ENCODE measurements around the gene NHSL1.

The NHSL1 gene

DNA sequence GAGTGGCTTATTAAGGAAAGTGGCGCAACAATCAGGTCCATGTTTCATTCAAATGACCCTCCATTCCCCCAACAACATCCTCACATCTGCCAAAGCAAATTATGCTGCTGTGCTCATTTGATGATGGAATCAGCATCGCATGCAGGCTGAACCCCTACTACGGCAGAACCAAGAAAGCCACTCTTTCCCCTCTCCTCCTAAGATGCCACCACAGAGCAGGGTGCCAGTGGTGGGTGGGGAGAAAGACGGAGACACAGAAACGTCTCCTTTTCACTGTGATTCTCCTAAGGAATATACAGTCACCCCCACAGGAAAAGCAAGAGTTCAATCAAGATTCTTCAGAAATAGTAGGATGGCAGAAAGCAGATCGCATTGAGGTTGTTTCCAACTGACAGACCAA lies 78.2 kb downstream of the NHSL1 start:
- no peaks in the 10 kb centered on the region for H3K4me1 ChIP-seq (ENCODE audit: low read length)
- H3K79me2 ChIP-seq (ENCODE audit: low read length), result no peaks in the 10 kb centered on the region
- no peaks in the 10 kb centered on the region for H3F3A ChIP-seq (ENCODE audit: insufficient read depth, low read length)
- H3K27ac ChIP-seq (ENCODE audit: low read length), result no peak overlapping the region
- H3K36me3 ChIP-seq (replicated peaks; ENCODE audit: insufficient read depth, low read length), result no peaks in the 10 kb centered on the region
- H4K20me1 ChIP-seq (ENCODE audit: insufficient read depth, low read length), result no peaks in the 10 kb centered on the region
- no peak overlapping the region for H3K4me2 ChIP-seq (ENCODE audit: low read depth, low read length)
- no peaks in the 10 kb centered on the region for H3K9me2 ChIP-seq (replicated peaks; ENCODE audit: insufficient read depth, low read length)
- no peak for TF ChIP-seq EZH2 (optimal IDR thresholded peaks at IDR 0.05; ENCODE audit: low read depth, low read length)
- TF ChIP-seq, protein P1, sequence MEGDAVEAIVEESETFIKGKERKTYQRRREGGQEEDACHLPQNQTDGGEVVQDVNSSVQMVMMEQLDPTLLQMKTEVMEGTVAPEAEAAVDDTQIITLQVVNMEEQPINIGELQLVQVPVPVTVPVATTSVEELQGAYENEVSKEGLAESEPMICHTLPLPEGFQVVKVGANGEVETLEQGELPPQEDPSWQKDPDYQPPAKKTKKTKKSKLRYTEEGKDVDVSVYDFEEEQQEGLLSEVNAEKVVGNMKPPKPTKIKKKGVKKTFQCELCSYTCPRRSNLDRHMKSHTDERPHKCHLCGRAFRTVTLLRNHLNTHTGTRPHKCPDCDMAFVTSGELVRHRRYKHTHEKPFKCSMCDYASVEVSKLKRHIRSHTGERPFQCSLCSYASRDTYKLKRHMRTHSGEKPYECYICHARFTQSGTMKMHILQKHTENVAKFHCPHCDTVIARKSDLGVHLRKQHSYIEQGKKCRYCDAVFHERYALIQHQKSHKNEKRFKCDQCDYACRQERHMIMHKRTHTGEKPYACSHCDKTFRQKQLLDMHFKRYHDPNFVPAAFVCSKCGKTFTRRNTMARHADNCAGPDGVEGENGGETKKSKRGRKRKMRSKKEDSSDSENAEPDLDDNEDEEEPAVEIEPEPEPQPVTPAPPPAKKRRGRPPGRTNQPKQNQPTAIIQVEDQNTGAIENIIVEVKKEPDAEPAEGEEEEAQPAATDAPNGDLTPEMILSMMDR (IDR thresholded peaks at IDR 0.05; ENCODE audit: low read length), result no peak
- no peak for TF ChIP-seq EZH2phosphoT487 (IDR thresholded peaks at IDR 0.05; ENCODE audit: low read length)
- no peaks in the 10 kb centered on the region for H3K9me3 ChIP-seq (replicated peaks; ENCODE audit: insufficient read depth, low read length)
- no peak overlapping the region for H3K9ac ChIP-seq (ENCODE audit: low read length)
- no peaks in the 10 kb centered on the region for H3K27me3 ChIP-seq (replicated peaks; ENCODE audit: insufficient read depth, low read length)
- H2AFZ ChIP-seq (ENCODE audit: low read length), result no peak overlapping the region
- no peak for DNase-seq
- no peak overlapping the region for H3K4me3 ChIP-seq (ENCODE audit: low read length)

DNA sequence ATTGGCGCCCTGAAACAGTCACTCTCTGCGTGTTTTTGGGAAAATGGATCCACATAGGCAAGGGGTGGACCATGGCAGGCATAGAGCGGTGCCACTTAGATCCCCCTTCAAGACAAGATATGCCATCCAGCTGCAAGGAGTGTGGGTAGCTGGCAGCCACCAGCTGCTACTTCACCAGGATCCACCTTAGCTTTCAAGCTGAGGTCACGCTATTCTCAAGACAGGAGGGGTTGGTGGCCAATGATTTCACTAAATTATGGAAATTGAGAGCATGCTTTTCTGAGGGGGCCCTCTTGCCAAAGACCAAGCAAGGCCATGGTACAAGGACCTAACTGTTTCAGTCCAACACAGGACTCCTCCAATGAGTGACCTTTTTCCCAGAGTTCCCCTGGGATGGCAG lies 78.9 kb downstream of the NHSL1 start:
- H3F3A ChIP-seq (ENCODE audit: insufficient read depth, low read length), result no peaks in the 10 kb centered on the region

DNA sequence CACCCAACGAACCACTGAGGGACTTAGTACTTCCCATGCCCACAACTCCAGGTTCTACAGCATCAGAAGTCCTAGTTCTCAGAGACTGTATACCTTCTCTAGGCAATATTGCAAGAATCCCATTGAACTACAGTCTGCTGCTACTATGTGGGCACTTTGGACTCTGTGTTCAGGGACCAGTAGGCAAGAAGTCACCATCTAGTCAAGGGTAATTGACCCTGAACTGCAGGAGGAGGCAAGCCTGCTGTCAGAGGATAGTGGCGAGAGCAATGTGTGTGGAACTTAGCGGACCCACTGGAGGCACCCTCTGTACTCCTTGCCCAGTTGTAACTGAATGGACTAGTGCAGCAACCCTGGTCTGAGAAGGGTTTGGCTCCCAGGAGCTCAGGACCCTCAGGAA lies 79.5 kb downstream of the NHSL1 start:
- TF ChIP-seq EZH2 (optimal IDR thresholded peaks at IDR 0.05; ENCODE audit: low read depth, low read length) (no peak), EZH2phosphoT487 (IDR thresholded peaks at IDR 0.05; ENCODE audit: low read length) (no peak)
- TF ChIP-seq, protein P1 (IDR thresholded peaks at IDR 0.05; ENCODE audit: low read length), result no peak
- Histone ChIP-seq H3K27me3 (replicated peaks; ENCODE audit: insufficient read depth, low read length) (no peaks in the 10 kb centered on the region), H3K36me3 (replicated peaks; ENCODE audit: insufficient read depth, low read length) (no peaks in the 10 kb centered on the region), H3K27ac (ENCODE audit: low read length) (no peak overlapping the region), H3K9me2 (replicated peaks; ENCODE audit: insufficient read depth, low read length) (no peaks in the 10 kb centered on the region), H3K4me3 (ENCODE audit: low read length) (no peak overlapping the region), H4K20me1 (ENCODE audit: insufficient read depth, low read length) (no peaks in the 10 kb centered on the region), H3K9ac (ENCODE audit: low read length) (no peak overlapping the region), H3F3A (ENCODE audit: insufficient read depth, low read length) (no peaks in the 10 kb centered on the region), H3K9me3 (replicated peaks; ENCODE audit: insufficient read depth, low read length) (no peaks in the 10 kb centered on the region), H2AFZ (ENCODE audit: low read length) (no peak overlapping the region), H3K4me1 (ENCODE audit: low read length) (no peaks in the 10 kb centered on the region), H3K79me2 (ENCODE audit: low read length) (no peaks in the 10 kb centered on the region), H3K4me2 (ENCODE audit: low read depth, low read length) (no peak overlapping the region)
- no peak for DNase-seq

More for the DNA sequence above, 78.9 kb downstream of the NHSL1 start:
- H3K4me1 ChIP-seq (ENCODE audit: low read length), result no peaks in the 10 kb centered on the region
- no peak for DNase-seq
- H3K9ac ChIP-seq (ENCODE audit: low read length), result no peak overlapping the region
- H3K27me3 ChIP-seq (replicated peaks; ENCODE audit: insufficient read depth, low read length), result no peaks in the 10 kb centered on the region
- no peak overlapping the region for H3K27ac ChIP-seq (ENCODE audit: low read length)
- no peaks in the 10 kb centered on the region for H4K20me1 ChIP-seq (ENCODE audit: insufficient read depth, low read length)
- H2AFZ ChIP-seq (ENCODE audit: low read length), result no peak overlapping the region
- H3K79me2 ChIP-seq (ENCODE audit: low read length), result no peaks in the 10 kb centered on the region
- TF ChIP-seq, protein P1 (IDR thresholded peaks at IDR 0.05; ENCODE audit: low read length), result no peak
- no peak for TF ChIP-seq EZH2phosphoT487 (IDR thresholded peaks at IDR 0.05; ENCODE audit: low read length)
- TF ChIP-seq EZH2 (optimal IDR thresholded peaks at IDR 0.05; ENCODE audit: low read depth, low read length), result no peak
- H3K9me2 ChIP-seq (replicated peaks; ENCODE audit: insufficient read depth, low read length), result no peaks in the 10 kb centered on the region
- no peaks in the 10 kb centered on the region for H3K9me3 ChIP-seq (replicated peaks; ENCODE audit: insufficient read depth, low read length)
- no peak overlapping the region for H3K4me3 ChIP-seq (ENCODE audit: low read length)
- no peaks in the 10 kb centered on the region for H3K36me3 ChIP-seq (replicated peaks; ENCODE audit: insufficient read depth, low read length)
- no peak overlapping the region for H3K4me2 ChIP-seq (ENCODE audit: low read depth, low read length)

All from MM.1S (cell line).